Measurements from ENCODE around the gene NHLRC4.
A peak's percentile ranks its signal among the peaks of the same experiment; 100 is the strongest.

Gene NHLRC4

GRCh38 chr16:582218-582613 is 15.4 kb downstream of the NHLRC4 start:
- Histone ChIP-seq H3K9ac (ENCODE audit: low read length in 2 of 2) (no peak overlapping the region), H3K36me3 (ENCODE audit: control insufficient read depth in 2 of 2, insufficient read depth in 2 of 2, low read length in 2 of 2) (peaks cover 0 to 3% of the 10 kb centered on the region in 2 donors), H3K4me1 (ENCODE audit: control insufficient read depth, insufficient read depth, low read length) (peaks cover 12% of the 10 kb centered on the region), H3K27me3 (ENCODE audit: control insufficient read depth in 1 of 2, insufficient read depth in 2 of 2, low read length in 2 of 2) (peaks cover 0 to 6% of the 10 kb centered on the region in 2 donors), H3K4me3 (ENCODE audit: low read length in 2 of 2) (no peak overlapping the region), H3K27ac (ENCODE audit: low read length) (no peak overlapping the region), H3K9me3 (ENCODE audit: control insufficient read depth in 2 of 2, low read length in 2 of 2) (no peaks in the 10 kb centered on the region)

GRCh38 chr16:582614-583331 is 16.0 kb downstream of the NHLRC4 start:
- H3K4me1 ChIP-seq (ENCODE audit: control insufficient read depth, insufficient read depth, low read length) = peaks cover 16% of the 10 kb centered on the region
- no peak overlapping the region for H3K9ac ChIP-seq (ENCODE audit: low read length in 2 of 2)
- peaks cover 0 to 6% of the 10 kb centered on the region in 2 donors for H3K27me3 ChIP-seq (ENCODE audit: control insufficient read depth in 1 of 2, insufficient read depth in 2 of 2, low read length in 2 of 2)
- H3K36me3 ChIP-seq (ENCODE audit: control insufficient read depth in 2 of 2, insufficient read depth in 2 of 2, low read length in 2 of 2) = peaks cover 0 to 3% of the 10 kb centered on the region in 2 donors
- H3K27ac ChIP-seq (ENCODE audit: low read length) = no peak overlapping the region
- no peak overlapping the region for H3K4me3 ChIP-seq (ENCODE audit: low read length in 2 of 2)
- H3K9me3 ChIP-seq (ENCODE audit: control insufficient read depth in 2 of 2, low read length in 2 of 2) = no peaks in the 10 kb centered on the region

GRCh38 chr16:583470-583814 is 16.6 kb downstream of the NHLRC4 start:
- Histone ChIP-seq H3K27ac (ENCODE audit: low read length) (no peak overlapping the region), H3K4me1 (ENCODE audit: control insufficient read depth, insufficient read depth, low read length) (peaks cover 23% of the 10 kb centered on the region), H3K27me3 (ENCODE audit: control insufficient read depth in 1 of 2, insufficient read depth in 2 of 2, low read length in 2 of 2) (peaks cover 0 to 6% of the 10 kb centered on the region in 2 donors), H3K4me3 (ENCODE audit: low read length in 2 of 2) (no peak overlapping the region), H3K9ac (ENCODE audit: low read length in 2 of 2) (no peak overlapping the region), H3K9me3 (ENCODE audit: control insufficient read depth in 2 of 2, low read length in 2 of 2) (no peaks in the 10 kb centered on the region), H3K36me3 (ENCODE audit: control insufficient read depth in 2 of 2, insufficient read depth in 2 of 2, low read length in 2 of 2) (peaks cover 0 to 3% of the 10 kb centered on the region in 2 donors)

GRCh38 chr16:583815-584591 is 17.2 kb downstream of the NHLRC4 start:
- H3K9me3 ChIP-seq (ENCODE audit: control insufficient read depth in 2 of 2, low read length in 2 of 2) = no peaks in the 10 kb centered on the region
- peaks cover 27% of the 10 kb centered on the region for H3K4me1 ChIP-seq (ENCODE audit: control insufficient read depth, insufficient read depth, low read length)

GRCh38 chr16:585351-585750 is 18.5 kb downstream of the NHLRC4 start:
- no peaks in the 10 kb centered on the region for H3K9me3 ChIP-seq (ENCODE audit: control insufficient read depth in 2 of 2, low read length in 2 of 2)
- peaks cover 29% of the 10 kb centered on the region for H3K4me1 ChIP-seq (ENCODE audit: control insufficient read depth, insufficient read depth, low read length)
- H3K27me3 ChIP-seq (ENCODE audit: control insufficient read depth in 1 of 2, insufficient read depth in 2 of 2, low read length in 2 of 2) = peaks cover 0 to 6% of the 10 kb centered on the region in 2 donors
- peaks cover 0 to 3% of the 10 kb centered on the region in 2 donors for H3K36me3 ChIP-seq (ENCODE audit: control insufficient read depth in 2 of 2, insufficient read depth in 2 of 2, low read length in 2 of 2)
- H3K27ac ChIP-seq (ENCODE audit: low read length) = no peak overlapping the region
- H3K9ac ChIP-seq (ENCODE audit: low read length in 2 of 2) = no peak overlapping the region
- H3K4me3 ChIP-seq (ENCODE audit: low read length in 2 of 2) = no peak overlapping the region

More at GRCh38 chr16:583815-584591, 17.2 kb downstream of the NHLRC4 start:
- H3K27me3 ChIP-seq (ENCODE audit: control insufficient read depth in 1 of 2, insufficient read depth in 2 of 2, low read length in 2 of 2) = peaks cover 0 to 6% of the 10 kb centered on the region in 2 donors
- H3K9ac ChIP-seq (ENCODE audit: low read length in 2 of 2) = no peak overlapping the region
- H3K36me3 ChIP-seq (ENCODE audit: control insufficient read depth in 2 of 2, insufficient read depth in 2 of 2, low read length in 2 of 2) = peaks cover 0 to 3% of the 10 kb centered on the region in 2 donors
- no peak overlapping the region for H3K4me3 ChIP-seq (ENCODE audit: low read length in 2 of 2)
- H3K27ac ChIP-seq (ENCODE audit: low read length) = no peak overlapping the region

GRCh38 chr16:586047-586644 is 19.3 kb downstream of the NHLRC4 start:
- peaks cover 0 to 6% of the 10 kb centered on the region in 2 donors for H3K27me3 ChIP-seq (ENCODE audit: control insufficient read depth in 1 of 2, insufficient read depth in 2 of 2, low read length in 2 of 2)
- H3K36me3 ChIP-seq (ENCODE audit: control insufficient read depth in 2 of 2, insufficient read depth in 2 of 2, low read length in 2 of 2) = peaks cover 0 to under 1% of the 10 kb centered on the region in 2 donors
- no peaks in the 10 kb centered on the region for H3K9me3 ChIP-seq (ENCODE audit: control insufficient read depth in 2 of 2, low read length in 2 of 2)
- H3K9ac ChIP-seq (ENCODE audit: low read length in 2 of 2) = no peak overlapping the region
- H3K4me3 ChIP-seq (ENCODE audit: low read length in 2 of 2) = no peak overlapping the region
- H3K27ac ChIP-seq (ENCODE audit: low read length) = no peak overlapping the region
- peaks cover 37% of the 10 kb centered on the region for H3K4me1 ChIP-seq (ENCODE audit: control insufficient read depth, insufficient read depth, low read length)

- H3K4me1 ChIP-seq (ENCODE audit: control insufficient read depth, insufficient read depth, low read length) = peaks cover 42% of the 10 kb centered on the region
- no peak overlapping the region for H3K9ac ChIP-seq (ENCODE audit: low read length in 2 of 2)
- no peak overlapping the region for H3K4me3 ChIP-seq (ENCODE audit: low read length in 2 of 2)
- H3K36me3 ChIP-seq (ENCODE audit: control insufficient read depth in 2 of 2, insufficient read depth in 2 of 2, low read length in 2 of 2) = no peaks in the 10 kb centered on the region
- H3K27ac ChIP-seq (ENCODE audit: low read length) = no peak overlapping the region
- H3K9me3 ChIP-seq (ENCODE audit: control insufficient read depth in 2 of 2, low read length in 2 of 2) = no peaks in the 10 kb centered on the region
- peaks cover 0 to 6% of the 10 kb centered on the region in 2 donors for H3K27me3 ChIP-seq (ENCODE audit: control insufficient read depth in 1 of 2, insufficient read depth in 2 of 2, low read length in 2 of 2)
These were observed 20.1 kb downstream of the NHLRC4 start for GRCh38 chr16:586645-587590.

- H3K9ac ChIP-seq (ENCODE audit: low read length in 2 of 2) = peak overlapping the region; percentile 79 to 84
- H3K4me3 ChIP-seq (ENCODE audit: low read length in 2 of 2) = peak overlapping the region; percentile 79 to 90
- peaks cover 0 to 6% of the 10 kb centered on the region in 2 donors for H3K27me3 ChIP-seq (ENCODE audit: control insufficient read depth in 1 of 2, insufficient read depth in 2 of 2, low read length in 2 of 2)
- H3K36me3 ChIP-seq (ENCODE audit: control insufficient read depth in 2 of 2, insufficient read depth in 2 of 2, low read length in 2 of 2) = peaks cover 0 to 5% of the 10 kb centered on the region in 2 donors
- H3K9me3 ChIP-seq (ENCODE audit: control insufficient read depth in 2 of 2, low read length in 2 of 2) = no peaks in the 10 kb centered on the region
- H3K4me1 ChIP-seq (ENCODE audit: control insufficient read depth, insufficient read depth, low read length) = peaks cover 50% of the 10 kb centered on the region
- peak overlapping the region; percentile 85 for H3K27ac ChIP-seq (ENCODE audit: low read length)
These were observed 21.8 kb downstream of the NHLRC4 start for GRCh38 chr16:588639-588888.

- Histone ChIP-seq H3K36me3 (ENCODE audit: control insufficient read depth in 2 of 2, insufficient read depth in 2 of 2, low read length in 2 of 2) (peaks cover 0 to 5% of the 10 kb centered on the region in 2 donors), H3K4me3 (ENCODE audit: low read length in 2 of 2) (peak overlapping the region; percentile 79 to 90), H3K27me3 (ENCODE audit: control insufficient read depth in 1 of 2, insufficient read depth in 2 of 2, low read length in 2 of 2) (peaks cover 0 to 6% of the 10 kb centered on the region in 2 donors), H3K9ac (ENCODE audit: low read length in 2 of 2) (peak overlapping the region; percentile 79 to 84), H3K27ac (ENCODE audit: low read length) (peak overlapping the region; percentile 85), H3K9me3 (ENCODE audit: control insufficient read depth in 2 of 2, low read length in 2 of 2) (no peaks in the 10 kb centered on the region), H3K4me1 (ENCODE audit: control insufficient read depth, insufficient read depth, low read length) (peaks cover 52% of the 10 kb centered on the region)
These were observed 22.3 kb downstream of the NHLRC4 start for GRCh38 chr16:588889-589657.

All from stomach smooth muscle (tissue), 2 donors.